ENCODE data around the gene KCNIP3. TPM values are rescaled to one million over a fixed set of nuclear protein-coding genes. Genes with fewer than 3 reads are reported as not detected.

The KCNIP3 gene
- total and polyA plus RNA-seq, 9 of the 15 experiments (the other 6 are each of a cell fraction or from before 2014, with no cell fraction given): 0.04 TPM; not detected in 8

GRCh38 chr2:95385570-95385984 is 88.4 kb downstream of the KCNIP3 start:
- TF ChIP-seq STAG1 (CRISPR knock-in tag; IDR thresholded peaks at IDR 0.05; ENCODE audit: borderline replicate concordance) (no peak), ZNF146 (CRISPR knock-in tag; IDR thresholded peaks at IDR 0.05; ENCODE audit: unreplicated experiment) (no peak), ZFP30 (CRISPR knock-in tag; IDR thresholded peaks at IDR 0.05; ENCODE audit: borderline replicate concordance) (no peak), ZFPM2 (CRISPR knock-in tag; IDR thresholded peaks at IDR 0.05) (no peak), BCL6 (CRISPR knock-in tag; IDR thresholded peaks at IDR 0.05) (no peak), HDAC6 (IDR thresholded peaks at IDR 0.05; ENCODE audit: low read depth, low read length) (no peak), CREB3 (tag; conservative IDR thresholded peaks at IDR 0.05; ENCODE audit: low read depth) (no peak), RBM22 (IDR thresholded peaks at IDR 0.05; ENCODE audit: low read depth, low read length, poor library complexity, severe bottlenecking) (no peak), NELFE (IDR thresholded peaks at IDR 0.05; ENCODE audit: insufficient read depth, insufficient read length) (no peak), ETV5 (CRISPR knock-in tag; IDR thresholded peaks at IDR 0.05; ENCODE audit: low read depth) (no peak), HNRNPL (IDR thresholded peaks at IDR 0.05; ENCODE audit: low read depth, low read length) (no peak), ATF1 (CRISPR knock-in tag; IDR thresholded peaks at IDR 0.05) (no peak), ATF1 (tag; IDR thresholded peaks at IDR 0.05) (no peak)
- CTCF ChIA-PET (ENCODE audit: low intra/inter-chr PET ratio): no interaction called here
- H3K4me2 ChIP-seq (ENCODE audit: insufficient read depth, low read length): no peak overlapping the region
- no peak overlapping the region for H3K27ac ChIP-seq (ENCODE audit: extremely low read depth, low read depth, low read length)
- in situ Hi-C loops (cut with MboI) (no loop called here), intact Hi-C loops (cut with micrococcal nuclease) (loop anchor here (10.0 kb wide), 1 partner anchor 339 kb away; no protein-coding TSS in a partner anchor)
- H3K9ac ChIP-seq (ENCODE audit: insufficient read depth in 1 of 2, low read depth in 2 of 2, low read length in 2 of 2): no peak overlapping the region; a peak in 1 of 4 replicates
- H3K36me3 ChIP-seq (ENCODE audit: control insufficient read depth, insufficient read depth, low read length): no peaks in the 10 kb centered on the region
- H3K9me1 ChIP-seq (ENCODE audit: control insufficient read depth, insufficient read depth, low read length): no peaks in the 10 kb centered on the region
- POLR2A ChIA-PET: no interaction called here
- DNase-seq (ENCODE audit: extremely low read depth in 1 of 4, low spot score in 3 of 4) (peak in 1 of 4 experiments; percentile 1), ATAC-seq (no peak), FAIRE-seq (no peak)
- no TSS peak for BruUV-seq (replicated peaks)
- H3K9me3 ChIP-seq (replicated peaks; ENCODE audit: control insufficient read depth, insufficient read depth, low read depth, low read length): no peaks in the 10 kb centered on the region
- peaks cover 10 to 65% of the 10 kb centered on the region in 2 experiments; a peak in 4 of 5 replicates for H3K27me3 ChIP-seq (ENCODE audit: control insufficient read depth in 2 of 2, insufficient read depth in 2 of 2, low read length in 2 of 2)
- no peaks in the 10 kb centered on the region for H4K20me1 ChIP-seq (replicated peaks; ENCODE audit: control insufficient read depth, insufficient read depth, low read length)
- no peaks in the 10 kb centered on the region for H3K79me2 ChIP-seq (ENCODE audit: control insufficient read depth, insufficient read depth, low read length)
- 0% methylated on average over 12 of the region's 12 CpGs for WGBS (ENCODE audit: insufficient coverage, low coverage, missing lambda C conversion rate)
- peaks cover 0 to 10% of the 10 kb centered on the region in 2 experiments; a peak in 2 of 5 replicates for H3K4me1 ChIP-seq (replicated peaks in 1 of 2; ENCODE audit: control insufficient read depth in 2 of 2, insufficient read depth in 2 of 2, low read length in 2 of 2)
- no peak overlapping the region for H2AFZ ChIP-seq (ENCODE audit: low read depth, low read length)
- no peak overlapping the region for H3K4me3 ChIP-seq

All from K562 (cell line).